Measurements from ENCODE around the gene SAMD7.

SAMD7 gene, protein sequence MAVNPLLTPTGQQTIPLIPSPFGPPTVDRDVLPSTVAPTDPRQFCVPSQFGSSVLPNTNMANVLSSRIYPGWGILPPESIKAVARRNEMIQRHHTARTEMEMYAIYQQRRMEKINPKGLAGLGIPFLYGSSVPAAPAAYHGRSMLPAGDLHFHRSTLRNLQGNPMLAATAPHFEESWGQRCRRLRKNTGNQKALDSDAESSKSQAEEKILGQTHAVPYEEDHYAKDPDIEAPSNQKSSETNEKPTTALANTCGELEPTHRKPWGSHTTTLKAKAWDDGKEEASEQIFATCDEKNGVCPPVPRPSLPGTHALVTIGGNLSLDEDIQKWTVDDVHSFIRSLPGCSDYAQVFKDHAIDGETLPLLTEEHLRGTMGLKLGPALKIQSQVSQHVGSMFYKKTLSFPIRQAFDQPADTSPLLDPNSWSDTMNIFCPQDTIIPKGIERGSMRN

DNA sequence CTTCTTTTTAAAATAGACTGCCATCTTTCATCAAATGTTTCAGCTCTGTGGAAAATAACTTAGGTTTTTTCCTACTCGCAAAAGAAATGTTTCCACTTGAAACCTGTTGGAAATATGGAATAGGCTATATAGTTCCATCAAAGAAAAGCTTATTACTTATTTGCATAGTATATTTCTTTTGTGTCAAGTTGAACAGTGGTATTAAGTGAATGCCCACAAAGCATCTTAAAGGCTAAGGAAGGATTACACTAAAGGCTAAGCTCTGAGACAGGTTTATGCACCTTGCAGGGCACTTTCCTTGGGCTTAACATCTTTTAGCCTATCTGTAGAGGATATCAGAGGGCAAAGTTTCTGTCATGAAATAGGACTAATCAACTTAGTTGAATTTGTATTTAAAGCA is at the start of gene SAMD7:
SAMD7 (plus strand) TSS at position 301 of the 400 bp plus-strand sequence. CDS start 7,927 bp downstream, outside the sequence.
- no peak for DNase-seq (ENCODE audit: low read depth in 2 of 2)

DNA sequence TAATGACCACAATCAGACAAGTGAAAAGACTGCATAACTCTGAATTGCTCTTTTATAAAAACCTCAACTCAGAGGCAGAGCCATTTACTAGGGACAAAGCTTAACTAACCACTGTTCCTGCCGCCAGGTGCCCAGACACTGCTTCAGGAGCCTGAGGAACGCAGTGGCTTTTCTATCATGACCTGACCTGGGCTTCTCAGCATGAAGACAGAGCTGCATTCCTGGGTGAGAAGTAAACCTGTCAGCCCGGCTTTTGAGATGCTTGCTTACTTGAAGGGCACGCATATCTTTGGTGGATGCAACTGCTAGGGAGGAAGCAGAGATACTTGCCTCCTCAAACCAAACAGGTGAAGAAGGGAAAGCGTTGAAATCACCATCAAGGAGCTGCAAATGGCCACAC is 49.5 kb upstream of the SAMD7 start:
- no peak for DNase-seq (ENCODE audit: low read depth in 2 of 2)

- peak; percentile 15 to 26 for DNase-seq (ENCODE audit: low read depth in 2 of 2)
Observed at GRCh38 chr3:169863458-169863899, 47.9 kb upstream of the SAMD7 start.

DNA sequence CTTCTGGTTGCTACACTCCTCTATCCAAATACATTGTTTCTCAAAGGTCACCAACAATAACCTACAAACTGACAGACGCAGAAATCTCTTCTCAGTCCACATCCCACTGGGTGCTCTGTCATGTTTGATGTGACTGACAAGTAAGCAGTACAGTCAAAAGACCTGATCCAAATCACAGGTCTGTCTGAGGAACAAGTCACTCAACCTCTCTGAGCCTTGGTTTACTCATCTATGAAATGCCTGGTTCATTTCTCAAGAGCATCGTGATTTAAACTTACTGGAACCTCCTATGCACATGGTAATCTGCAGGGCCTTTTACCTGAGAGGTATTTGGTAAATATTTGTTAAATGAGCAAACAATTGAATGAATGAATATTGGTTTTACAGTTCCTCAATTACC is 47.1 kb upstream of the SAMD7 start:
- no peak for DNase-seq (ENCODE audit: low read depth in 2 of 2)

GRCh38 chr3:169865176-169865767 is 46.1 kb upstream of the SAMD7 start:
- DNase-seq (ENCODE audit: low read depth in 2 of 2) = no peak

- DNase-seq (ENCODE audit: low read depth in 2 of 2) = no peak
Observed at GRCh38 chr3:169867584-169868210, 43.7 kb upstream of the SAMD7 start.

- no peak for DNase-seq (ENCODE audit: low read depth in 2 of 2)
Observed at GRCh38 chr3:169868369-169868768, 43.0 kb upstream of the SAMD7 start.

DNA sequence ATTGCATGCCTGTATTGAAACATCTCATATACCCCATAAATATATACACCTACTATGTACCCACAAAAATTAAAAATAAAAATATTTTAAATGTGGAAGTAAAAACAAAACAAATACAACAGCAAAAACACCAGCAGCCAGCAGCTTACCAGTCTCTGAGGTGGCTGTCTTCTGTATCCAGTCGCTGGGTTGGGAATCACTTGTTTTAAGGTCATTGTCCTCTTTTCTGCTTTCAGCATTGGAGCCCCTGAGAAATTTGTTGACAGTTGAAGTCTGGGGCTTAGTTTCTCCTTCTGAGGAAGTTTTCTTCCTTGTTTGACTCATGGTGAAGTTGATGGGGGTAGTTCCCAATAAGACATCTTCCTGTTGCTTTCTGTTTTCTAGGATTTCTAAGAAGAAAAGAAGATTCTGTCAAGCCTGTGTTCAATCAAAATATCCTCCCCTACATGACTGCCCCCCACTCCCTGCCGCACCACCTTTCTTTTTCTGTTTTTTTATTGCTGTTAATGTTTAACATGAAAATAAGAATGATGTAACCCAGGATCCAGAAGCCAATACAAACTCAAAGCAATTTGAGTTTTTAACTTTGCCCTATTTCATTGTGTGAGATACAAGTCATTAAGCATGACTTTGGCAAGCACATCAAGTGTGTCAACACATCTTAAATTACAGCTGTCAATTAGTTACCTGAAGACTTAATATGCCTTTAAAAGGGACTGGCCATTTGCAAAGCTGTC is 41.7 kb upstream of the SAMD7 start, which contains the start of gene LRRC31:
LRRC31 (minus strand) TSS at position 452 of the 737 bp plus-strand sequence; CDS start at position 324, 128 bp downstream.
- no peak for DNase-seq (ENCODE audit: low read depth in 2 of 2)

- no peak for DNase-seq (ENCODE audit: low read depth in 2 of 2)
Observed at GRCh38 chr3:169871129-169871886, 40.1 kb upstream of the SAMD7 start.

DNA sequence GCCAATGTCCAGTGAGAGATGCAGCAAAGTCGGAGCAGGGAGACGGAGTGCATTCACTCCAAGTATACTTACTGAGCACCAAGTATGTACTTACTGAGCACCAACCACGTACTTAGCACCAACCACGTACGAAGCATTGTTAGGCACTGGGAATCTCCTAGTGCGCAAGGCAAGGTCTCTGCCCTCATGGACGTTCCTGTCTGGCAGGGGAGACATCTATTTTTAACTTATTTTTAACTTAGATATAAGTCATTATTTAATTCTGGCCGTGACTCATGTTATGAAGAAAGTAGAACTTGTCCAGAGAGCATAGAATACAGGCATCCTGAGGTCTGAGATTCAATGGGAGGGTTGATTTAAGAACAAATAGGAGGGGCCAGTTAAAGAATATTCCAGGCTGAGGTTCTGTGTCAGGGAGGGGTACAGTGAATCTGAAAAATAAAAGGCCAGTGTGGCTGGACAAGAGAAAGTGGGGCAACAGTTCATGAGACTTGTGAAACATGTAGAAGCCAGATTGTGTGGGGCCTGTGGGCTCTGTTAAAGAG is 32.3 kb upstream of the SAMD7 start:
- DNase-seq (ENCODE audit: low read depth in 2 of 2) = no peak

- no peak for DNase-seq (ENCODE audit: low read depth in 2 of 2)
Observed at GRCh38 chr3:169879845-169880575, 31.4 kb upstream of the SAMD7 start.

DNA sequence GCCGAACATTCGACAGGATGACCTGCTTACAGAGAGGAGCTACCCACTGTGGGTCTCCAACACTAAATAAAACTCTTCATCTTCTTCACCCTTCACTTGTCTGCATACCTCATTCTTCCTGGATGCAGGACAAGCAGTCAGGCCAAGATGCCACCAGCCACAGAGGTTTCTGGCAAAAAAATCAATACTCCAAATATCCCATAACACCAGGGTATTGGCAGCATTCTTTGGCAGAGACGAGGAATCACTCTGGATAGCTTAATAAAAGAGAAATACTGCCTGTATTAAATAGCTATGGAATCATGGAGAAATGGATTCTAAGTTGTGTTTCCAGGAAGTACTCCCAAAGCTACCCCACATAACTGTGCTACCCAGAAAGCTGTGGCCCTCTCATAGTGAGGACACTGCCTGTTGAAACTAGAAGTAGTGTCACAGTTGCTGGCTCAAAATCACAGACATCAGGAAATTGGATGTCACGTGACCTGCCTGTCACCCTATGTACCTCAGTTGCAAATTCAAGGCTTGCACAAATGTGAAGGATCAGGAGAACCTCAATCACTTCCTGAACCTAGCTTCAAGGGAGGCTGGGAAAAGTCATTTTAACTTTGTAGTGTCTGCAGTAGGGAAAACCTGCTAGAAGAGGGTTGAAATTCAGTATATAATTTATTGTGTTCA is 30.7 kb upstream of the SAMD7 start:
- DNase-seq (ENCODE audit: low read depth in 2 of 2) = no peak

DNA sequence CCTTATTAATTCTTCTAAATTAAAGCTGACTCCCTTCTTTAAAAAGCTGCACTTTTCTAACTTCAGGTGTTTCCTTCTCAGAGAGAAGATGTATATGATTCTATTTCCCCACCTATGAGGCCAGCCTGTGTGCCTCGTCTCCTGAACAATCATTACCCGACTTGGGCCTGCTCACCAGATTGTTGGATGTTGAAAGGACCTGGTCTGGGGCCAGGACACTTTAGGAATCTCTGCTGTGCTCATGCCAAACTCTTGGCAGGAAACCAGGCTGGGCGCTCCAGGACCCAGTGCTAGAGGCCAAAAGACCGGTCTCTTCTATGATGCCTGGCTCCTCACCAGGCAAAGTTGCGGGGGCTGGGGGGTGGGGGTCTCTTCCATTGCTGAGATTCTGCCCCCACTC is 24.7 kb upstream of the SAMD7 start:
- DNase-seq (ENCODE audit: low read depth in 2 of 2) = no peak

GRCh38 chr3:169891886-169892285 is 19.5 kb upstream of the SAMD7 start:
- DNase-seq (ENCODE audit: low read depth in 2 of 2) = no peak

- DNase-seq (ENCODE audit: low read depth in 2 of 2) = no peak
Observed at GRCh38 chr3:169894110-169894509, 17.3 kb upstream of the SAMD7 start.

- no peak for DNase-seq (ENCODE audit: low read depth in 2 of 2)
Observed at GRCh38 chr3:169895072-169895471, 16.3 kb upstream of the SAMD7 start.

DNA sequence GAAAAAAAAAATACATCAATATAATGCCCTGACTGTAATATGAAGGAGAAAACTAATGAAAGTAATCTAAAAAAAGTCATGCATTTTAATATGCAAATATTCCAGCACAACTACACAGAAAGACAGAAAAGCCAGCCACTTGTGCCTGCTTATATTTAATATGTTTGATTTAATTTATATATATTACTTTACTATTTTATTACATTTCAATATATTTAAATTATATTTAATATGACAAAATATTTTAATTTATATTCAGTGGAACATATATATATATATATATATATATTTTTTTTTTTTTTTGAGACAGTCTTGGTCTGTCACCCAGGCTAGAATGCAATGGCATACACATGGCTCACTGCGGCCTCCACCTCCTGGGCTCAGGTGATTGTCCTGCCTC is 14.1 kb upstream of the SAMD7 start:
- no peak for DNase-seq (ENCODE audit: low read depth in 2 of 2)

DNA sequence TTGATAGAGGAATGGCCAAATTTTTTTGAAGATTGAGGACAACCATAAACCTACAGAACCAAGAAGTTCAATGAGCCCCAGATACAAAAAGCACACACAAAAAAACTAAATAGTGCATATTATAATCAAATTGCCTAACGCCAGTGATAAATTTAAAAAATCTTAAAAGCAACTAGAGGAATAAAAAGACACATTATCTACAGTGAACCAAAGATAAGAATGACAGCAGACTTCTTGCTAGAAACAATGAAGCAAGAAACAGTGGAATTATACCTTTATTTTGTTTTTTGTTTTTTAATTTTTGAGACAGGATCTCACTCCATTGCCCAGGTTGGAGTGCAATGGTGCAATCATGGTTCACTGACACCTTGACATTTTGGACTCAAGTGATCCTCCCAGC is 9.9 kb upstream of the SAMD7 start:
- DNase-seq (ENCODE audit: low read depth in 2 of 2) = no peak

GRCh38 chr3:169905404-169905803 is 6.0 kb upstream of the SAMD7 start:
- no peak for DNase-seq (ENCODE audit: low read depth in 2 of 2)

DNA sequence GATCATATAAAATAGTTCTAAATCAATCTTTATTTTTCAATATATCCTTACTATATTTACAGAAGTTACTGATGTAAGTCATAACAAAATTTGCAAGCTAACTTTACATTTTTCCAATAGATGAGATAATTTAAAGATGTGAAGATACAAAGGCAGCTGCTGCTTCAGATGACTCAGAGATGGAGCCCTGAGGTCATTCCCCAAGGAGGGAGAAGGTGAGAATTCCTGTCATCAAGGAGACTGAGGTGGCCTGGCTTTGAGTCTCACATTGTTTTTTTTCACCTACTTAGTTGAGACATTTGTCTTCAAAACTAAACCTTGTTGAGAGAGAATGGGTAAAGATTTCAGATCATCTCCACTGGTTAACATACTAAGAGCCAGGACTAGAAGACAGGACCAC is 3.9 kb upstream of the SAMD7 start:
- no peak for DNase-seq (ENCODE audit: low read depth in 2 of 2)
